ENCODE data around the gene THOC2. TPM values are rescaled to one million over a fixed set of nuclear protein-coding genes. Genes with fewer than 3 reads are reported as not detected.

The THOC2 gene
- total RNA-seq, 1 donor from 2014 or later = 66.5 TPM

DNA sequence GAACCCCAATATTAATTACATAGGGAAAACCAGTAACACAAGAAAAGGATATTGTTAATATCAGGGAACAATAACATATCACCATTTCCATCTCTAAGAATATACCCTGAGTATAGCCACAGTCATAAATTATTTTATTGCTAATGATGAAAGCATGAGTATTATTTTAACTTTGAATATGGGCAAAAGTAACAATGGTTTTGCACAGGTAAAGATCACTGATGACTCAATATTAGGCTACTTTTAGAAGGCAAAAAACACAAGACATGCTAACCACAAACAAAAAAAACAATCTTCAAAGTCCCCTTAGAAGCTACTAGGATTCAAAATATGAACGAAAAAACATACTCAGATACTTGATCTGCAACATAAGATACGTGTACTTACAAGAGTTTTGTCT, 36.5 kb downstream of the THOC2 start:
- no peak overlapping the region for H3K4me3 Mint-ChIP-seq (ENCODE audit: unreplicated experiment)
- no peak overlapping the region for H3K27ac Mint-ChIP-seq (ENCODE audit: unreplicated experiment)
- DNase-seq (ENCODE audit: extremely low spot score, unreplicated experiment) = no peak
- H3K27me3 Mint-ChIP-seq (ENCODE audit: unreplicated experiment) = no peaks in the 10 kb centered on the region
- no peaks in the 10 kb centered on the region for H3K9me3 Mint-ChIP-seq (ENCODE audit: unreplicated experiment)
- no peaks in the 10 kb centered on the region for H3K4me1 Mint-ChIP-seq (ENCODE audit: unreplicated experiment)
- TF ChIP-seq, protein P1, sequence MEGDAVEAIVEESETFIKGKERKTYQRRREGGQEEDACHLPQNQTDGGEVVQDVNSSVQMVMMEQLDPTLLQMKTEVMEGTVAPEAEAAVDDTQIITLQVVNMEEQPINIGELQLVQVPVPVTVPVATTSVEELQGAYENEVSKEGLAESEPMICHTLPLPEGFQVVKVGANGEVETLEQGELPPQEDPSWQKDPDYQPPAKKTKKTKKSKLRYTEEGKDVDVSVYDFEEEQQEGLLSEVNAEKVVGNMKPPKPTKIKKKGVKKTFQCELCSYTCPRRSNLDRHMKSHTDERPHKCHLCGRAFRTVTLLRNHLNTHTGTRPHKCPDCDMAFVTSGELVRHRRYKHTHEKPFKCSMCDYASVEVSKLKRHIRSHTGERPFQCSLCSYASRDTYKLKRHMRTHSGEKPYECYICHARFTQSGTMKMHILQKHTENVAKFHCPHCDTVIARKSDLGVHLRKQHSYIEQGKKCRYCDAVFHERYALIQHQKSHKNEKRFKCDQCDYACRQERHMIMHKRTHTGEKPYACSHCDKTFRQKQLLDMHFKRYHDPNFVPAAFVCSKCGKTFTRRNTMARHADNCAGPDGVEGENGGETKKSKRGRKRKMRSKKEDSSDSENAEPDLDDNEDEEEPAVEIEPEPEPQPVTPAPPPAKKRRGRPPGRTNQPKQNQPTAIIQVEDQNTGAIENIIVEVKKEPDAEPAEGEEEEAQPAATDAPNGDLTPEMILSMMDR (IDR thresholded peaks at IDR 0.05) = no peak
- no peaks in the 10 kb centered on the region for H3K36me3 Mint-ChIP-seq (ENCODE audit: unreplicated experiment)

DNA sequence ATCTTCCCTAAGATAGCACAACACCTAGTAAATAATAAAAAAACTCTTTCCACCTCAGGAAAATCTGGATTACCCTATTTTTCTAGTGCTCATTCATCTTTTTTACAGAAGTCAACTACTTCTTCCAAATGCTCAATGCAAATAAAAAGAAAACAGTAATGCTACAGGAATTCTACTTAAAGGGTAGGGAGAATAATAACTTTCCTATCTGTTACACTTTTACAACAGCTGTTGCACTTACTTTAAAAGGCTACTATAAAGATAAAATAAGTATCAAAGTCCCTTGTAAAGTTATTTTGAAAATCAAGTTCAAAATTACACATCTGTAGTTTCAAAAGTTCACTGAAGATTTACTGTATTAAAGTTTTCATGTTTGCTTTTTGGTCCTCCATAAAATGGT, 37.6 kb downstream of the THOC2 start:
- Mint-ChIP-seq H3K27ac (ENCODE audit: unreplicated experiment) (no peak overlapping the region), H3K4me3 (ENCODE audit: unreplicated experiment) (no peak overlapping the region), H3K36me3 (ENCODE audit: unreplicated experiment) (peaks cover 5% of the 10 kb centered on the region), H3K9me3 (ENCODE audit: unreplicated experiment) (no peaks in the 10 kb centered on the region), H3K4me1 (ENCODE audit: unreplicated experiment) (no peaks in the 10 kb centered on the region), H3K27me3 (ENCODE audit: unreplicated experiment) (no peaks in the 10 kb centered on the region)
- TF ChIP-seq, protein P1 (IDR thresholded peaks at IDR 0.05) = no peak
- DNase-seq (ENCODE audit: extremely low spot score, unreplicated experiment) = no peak

DNA sequence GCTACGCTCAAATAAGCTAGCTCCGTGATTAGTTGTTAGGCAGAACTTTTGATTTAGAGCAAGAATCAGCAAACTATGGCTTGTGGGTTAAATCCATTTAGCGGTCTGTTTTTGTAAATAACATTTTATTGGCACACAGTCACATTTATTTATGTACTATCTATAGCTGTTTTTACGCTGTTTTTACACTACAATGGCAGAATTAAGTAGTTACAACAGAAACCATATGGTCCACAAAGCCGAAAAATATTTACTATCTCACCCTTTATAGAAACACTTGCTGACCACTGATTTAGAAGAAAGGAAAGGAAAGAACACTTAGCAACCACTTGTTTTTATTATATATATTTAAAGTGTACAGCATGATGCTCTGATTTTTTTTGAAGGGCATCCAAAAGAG, 41.1 kb downstream of the THOC2 start:
- no peak overlapping the region for H3K27ac Mint-ChIP-seq (ENCODE audit: unreplicated experiment)
- no peak overlapping the region for H3K4me3 Mint-ChIP-seq (ENCODE audit: unreplicated experiment)
- H3K36me3 Mint-ChIP-seq (ENCODE audit: unreplicated experiment) = peaks cover 5% of the 10 kb centered on the region
- H3K27me3 Mint-ChIP-seq (ENCODE audit: unreplicated experiment) = no peaks in the 10 kb centered on the region
- no peak for DNase-seq (ENCODE audit: extremely low spot score, unreplicated experiment)
- no peaks in the 10 kb centered on the region for H3K9me3 Mint-ChIP-seq (ENCODE audit: unreplicated experiment)
- no peaks in the 10 kb centered on the region for H3K4me1 Mint-ChIP-seq (ENCODE audit: unreplicated experiment)
- TF ChIP-seq, protein P1 (IDR thresholded peaks at IDR 0.05) = no peak

DNA sequence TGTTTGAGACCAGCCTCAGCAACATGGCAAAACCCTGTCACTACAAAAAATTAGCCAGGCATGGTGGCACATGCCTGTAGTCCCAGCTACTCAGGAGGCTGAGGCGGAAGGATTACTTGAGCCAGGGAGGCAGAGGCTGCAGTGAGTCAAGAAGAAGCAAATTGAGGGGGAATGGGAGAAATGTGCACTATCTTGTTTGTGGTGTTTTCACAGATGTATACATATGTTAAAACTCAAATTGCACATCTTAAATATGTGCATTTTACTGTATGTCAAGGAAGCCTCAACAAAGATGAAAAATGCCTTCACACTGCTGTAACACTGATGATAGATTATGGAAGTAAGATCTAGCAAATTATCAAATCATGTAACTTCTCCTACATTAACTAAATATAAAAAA, 44.3 kb downstream of the THOC2 start:
- Mint-ChIP-seq H3K27me3 (ENCODE audit: unreplicated experiment) (no peaks in the 10 kb centered on the region), H3K4me3 (ENCODE audit: unreplicated experiment) (no peak overlapping the region), H3K36me3 (ENCODE audit: unreplicated experiment) (peaks cover 9% of the 10 kb centered on the region), H3K9me3 (ENCODE audit: unreplicated experiment) (peaks cover 4% of the 10 kb centered on the region), H3K27ac (ENCODE audit: unreplicated experiment) (no peak overlapping the region), H3K4me1 (ENCODE audit: unreplicated experiment) (no peaks in the 10 kb centered on the region)
- TF ChIP-seq, protein P1 (IDR thresholded peaks at IDR 0.05) = no peak
- DNase-seq (ENCODE audit: extremely low spot score, unreplicated experiment) = no peak

DNA sequence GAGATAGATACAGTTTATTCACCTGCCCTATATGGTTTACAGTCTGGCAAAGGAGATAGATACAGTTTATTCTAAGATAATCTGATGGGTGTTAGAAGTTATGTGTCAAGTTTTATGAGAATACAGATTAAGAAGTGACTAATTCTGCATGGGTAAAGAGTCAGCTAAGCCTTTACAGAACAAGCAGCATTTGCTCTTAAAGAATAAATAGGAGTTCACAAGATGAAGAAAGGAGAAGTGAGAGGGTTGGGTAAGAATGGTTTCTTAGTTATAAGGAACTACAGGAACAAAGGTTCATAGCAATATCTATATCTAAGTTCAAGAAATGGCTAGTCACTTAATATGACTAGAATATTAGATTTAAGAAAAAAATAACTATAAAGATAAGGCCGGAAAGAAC, 47.6 kb downstream of the THOC2 start:
- peaks cover 12% of the 10 kb centered on the region for H3K36me3 Mint-ChIP-seq (ENCODE audit: unreplicated experiment)
- H3K27me3 Mint-ChIP-seq (ENCODE audit: unreplicated experiment) = no peaks in the 10 kb centered on the region
- peaks cover 20% of the 10 kb centered on the region for H3K9me3 Mint-ChIP-seq (ENCODE audit: unreplicated experiment)
- DNase-seq (ENCODE audit: extremely low spot score, unreplicated experiment) = no peak
- TF ChIP-seq, protein P1 (IDR thresholded peaks at IDR 0.05) = no peak
- H3K4me1 Mint-ChIP-seq (ENCODE audit: unreplicated experiment) = no peaks in the 10 kb centered on the region
- H3K27ac Mint-ChIP-seq (ENCODE audit: unreplicated experiment) = no peak overlapping the region
- no peak overlapping the region for H3K4me3 Mint-ChIP-seq (ENCODE audit: unreplicated experiment)

Data from osteocyte (in vitro differentiated cells).